Colonic mucosa (tissue), 4 donors: ENCODE data around the gene SUPV3L1. TPM values are rescaled to one million over a fixed set of nuclear protein-coding genes. Genes with fewer than 3 reads are reported as not detected.

Source experiments
- DNase-seq: peaks from one replicate; pipeline ENCODE4 v3.0.0-alpha.2; 2020
- H3K27ac ChIP-seq: fragments of 200-600 bp; one replicate; pipeline ENCODE4 v1.8.0; 2021
- H3K27me3 ChIP-seq: fragments of 200-600 bp; one replicate; pipeline ENCODE4 v1.8.0; 2021
- H3K36me3 ChIP-seq: fragments of 200-600 bp; one replicate; pipeline ENCODE4 v1.8.0; 2021
- H3K4me1 ChIP-seq: fragments of 200-600 bp; one replicate; pipeline ENCODE4 v1.8.0; 2021; ENCODE audit warnings: mild to moderate bottlenecking
- H3K4me3 ChIP-seq: fragments of 200-600 bp; one replicate; pipeline ENCODE4 v1.8.0; 2021
- H3K9ac ChIP-seq, 2 donors: one replicate each; pipeline ENCODE4 v1.7.0; 2013; ENCODE audit warnings: control low read depth in 2 of 2, low read depth in 2 of 2, low read length in 2 of 2
- H3K9me3 ChIP-seq: fragments of 200-600 bp; one replicate; pipeline ENCODE4 v1.8.0; 2021
- intact Hi-C: fragments of 100-400 bp; cut with DNase I; formaldehyde crosslinking; loops from one replicate; pipeline ENCODE4 v1.14.1; 2022
- total RNA-seq, 2 donors: library from RNA; stranded (reverse); fragmentation: NEBNext Ultra II Directional in 1 of 2; extraction: Animal tissue kit (Norgen Biotek cat#: 25700) in 1 of 2; gene quantifications; one replicate each; pipeline ENCODE4 v1.2.1, GENCODE V29; 2021
- TF ChIP-seq, protein P1 (sequence below): fragments of 200-600 bp; IDR thresholded peaks from one replicate; pipeline ENCODE4 v1.8.0; 2022; ENCODE audit warnings: antibody characterized with exemption, mild to moderate bottlenecking
- donor health status: healthy.
- donor health status: DM: no; HTN: no; CAD: no.
- donor health status: DM: no; HTN: no; CAD: no.

SUPV3L1 gene
- total RNA-seq, 2 donors from 2014 or later = 26.8 to 35.3 TPM

DNA sequence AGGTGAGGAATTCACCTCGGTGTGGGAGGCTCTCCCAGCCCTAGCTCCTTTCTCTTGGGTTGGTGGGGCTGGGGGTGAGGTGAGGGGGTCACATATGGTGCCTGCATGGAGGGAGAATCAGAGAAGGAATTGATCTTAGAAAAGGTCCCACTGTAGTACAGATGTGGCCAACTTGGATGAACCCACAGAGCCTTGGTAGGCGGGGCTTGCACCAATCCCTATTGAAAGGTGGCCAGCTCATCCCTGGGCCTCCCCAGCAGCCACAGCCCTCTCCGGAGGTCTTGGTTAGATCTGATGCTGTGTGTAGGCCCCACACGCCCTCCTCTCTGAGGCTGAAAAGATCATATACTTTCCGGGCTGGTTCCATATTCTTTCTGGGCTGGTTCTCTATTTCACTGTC lies 59.1 kb downstream of the SUPV3L1 start:
- no peaks in the 10 kb centered on the region for H3K27me3 ChIP-seq
- TF ChIP-seq, protein P1, sequence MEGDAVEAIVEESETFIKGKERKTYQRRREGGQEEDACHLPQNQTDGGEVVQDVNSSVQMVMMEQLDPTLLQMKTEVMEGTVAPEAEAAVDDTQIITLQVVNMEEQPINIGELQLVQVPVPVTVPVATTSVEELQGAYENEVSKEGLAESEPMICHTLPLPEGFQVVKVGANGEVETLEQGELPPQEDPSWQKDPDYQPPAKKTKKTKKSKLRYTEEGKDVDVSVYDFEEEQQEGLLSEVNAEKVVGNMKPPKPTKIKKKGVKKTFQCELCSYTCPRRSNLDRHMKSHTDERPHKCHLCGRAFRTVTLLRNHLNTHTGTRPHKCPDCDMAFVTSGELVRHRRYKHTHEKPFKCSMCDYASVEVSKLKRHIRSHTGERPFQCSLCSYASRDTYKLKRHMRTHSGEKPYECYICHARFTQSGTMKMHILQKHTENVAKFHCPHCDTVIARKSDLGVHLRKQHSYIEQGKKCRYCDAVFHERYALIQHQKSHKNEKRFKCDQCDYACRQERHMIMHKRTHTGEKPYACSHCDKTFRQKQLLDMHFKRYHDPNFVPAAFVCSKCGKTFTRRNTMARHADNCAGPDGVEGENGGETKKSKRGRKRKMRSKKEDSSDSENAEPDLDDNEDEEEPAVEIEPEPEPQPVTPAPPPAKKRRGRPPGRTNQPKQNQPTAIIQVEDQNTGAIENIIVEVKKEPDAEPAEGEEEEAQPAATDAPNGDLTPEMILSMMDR = no peak
- H3K4me3 ChIP-seq = no peak overlapping the region
- no peaks in the 10 kb centered on the region for H3K4me1 ChIP-seq
- H3K27ac ChIP-seq = no peak overlapping the region
- intact Hi-C loops = loop anchor here (2.0 to 10.0 kb wide), 4 partner anchors 76 to 396 kb away; partner anchors contain the start of gene FAM241B
- no peaks in the 10 kb centered on the region for H3K9me3 ChIP-seq
- H3K9ac ChIP-seq = no peak overlapping the region
- no peak for DNase-seq
- no peaks in the 10 kb centered on the region for H3K36me3 ChIP-seq

- no peak overlapping the region for H3K9ac ChIP-seq
- intact Hi-C loops = loop anchor here (2.0 to 10.0 kb wide), 4 partner anchors 75 to 395 kb away; partner anchors contain the start of gene FAM241B
- no peaks in the 10 kb centered on the region for H3K4me1 ChIP-seq
- no peak overlapping the region for H3K27ac ChIP-seq
- no peaks in the 10 kb centered on the region for H3K36me3 ChIP-seq
- no peaks in the 10 kb centered on the region for H3K9me3 ChIP-seq
- TF ChIP-seq, protein P1 = no peak
- no peak for DNase-seq
- no peak overlapping the region for H3K4me3 ChIP-seq
- no peaks in the 10 kb centered on the region for H3K27me3 ChIP-seq
Measured at GRCh38 chr10:69239816-69240434, 59.9 kb downstream of the SUPV3L1 start.

DNA sequence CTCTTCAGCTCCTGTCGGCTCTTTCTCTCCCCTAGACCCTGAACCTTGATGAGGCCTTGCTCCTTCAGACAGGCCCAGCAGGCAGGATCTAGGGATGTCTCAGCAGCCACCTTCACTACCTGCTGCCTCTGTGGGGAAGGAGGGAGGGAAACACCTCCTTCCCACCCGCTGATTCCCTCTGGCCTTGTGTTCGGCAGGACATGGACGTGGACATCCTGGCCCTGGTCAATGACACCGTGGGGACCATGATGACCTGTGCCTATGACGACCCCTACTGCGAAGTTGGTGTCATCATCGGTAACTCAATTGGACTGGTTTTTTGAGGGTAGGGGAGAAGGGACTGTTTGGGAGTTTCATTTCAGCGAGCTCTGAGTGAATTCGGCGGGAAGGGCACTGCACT lies 60.4 kb downstream of the SUPV3L1 start:
- intact Hi-C loops = no loop called here

DNA sequence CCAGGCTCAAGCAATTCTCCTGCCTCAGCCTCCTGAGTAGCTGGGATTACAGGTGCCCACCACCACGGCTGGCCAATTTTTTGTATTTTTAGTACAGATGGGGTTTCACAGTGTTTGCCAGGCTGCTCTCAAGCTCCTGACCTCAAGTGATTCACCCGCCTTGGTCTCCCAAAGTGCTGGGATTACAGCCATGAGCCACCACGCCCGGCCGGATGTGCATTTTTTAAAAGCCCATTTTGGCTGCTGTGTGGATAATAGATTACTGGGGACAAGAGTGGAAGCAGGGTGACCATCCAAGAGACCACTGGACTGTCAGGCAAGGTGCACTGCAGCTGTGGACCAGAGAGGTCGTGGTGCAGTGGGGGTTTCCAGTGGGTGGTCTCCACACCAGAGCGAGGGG lies 61.5 kb downstream of the SUPV3L1 start:
- no peaks in the 10 kb centered on the region for H3K27me3 ChIP-seq

More for the DNA sequence above, 60.4 kb downstream of the SUPV3L1 start:
- H3K36me3 ChIP-seq = no peaks in the 10 kb centered on the region
- TF ChIP-seq, protein P1 = no peak
- H3K27me3 ChIP-seq = no peaks in the 10 kb centered on the region
- no peak for DNase-seq
- H3K27ac ChIP-seq = no peak overlapping the region
- H3K4me1 ChIP-seq = no peaks in the 10 kb centered on the region
- no peak overlapping the region for H3K9ac ChIP-seq
- H3K4me3 ChIP-seq = no peak overlapping the region
- H3K9me3 ChIP-seq = no peaks in the 10 kb centered on the region

GRCh38 chr10:69242040-69242851 lies 62.2 kb downstream of the SUPV3L1 start:
- TF ChIP-seq, protein P1 = no peak
- Histone ChIP-seq H3K9me3 (no peaks in the 10 kb centered on the region), H3K4me1 (no peaks in the 10 kb centered on the region), H3K27ac (no peak overlapping the region), H3K27me3 (no peaks in the 10 kb centered on the region), H3K4me3 (no peak overlapping the region), H3K9ac (no peak overlapping the region), H3K36me3 (no peaks in the 10 kb centered on the region)
- intact Hi-C loops = no loop called here
- no peak for DNase-seq

More for the DNA sequence above, 61.5 kb downstream of the SUPV3L1 start:
- TF ChIP-seq, protein P1 = no peak
- H3K4me3 ChIP-seq = no peak overlapping the region
- H3K9me3 ChIP-seq = no peaks in the 10 kb centered on the region
- H3K36me3 ChIP-seq = no peaks in the 10 kb centered on the region
- H3K9ac ChIP-seq = no peak overlapping the region
- intact Hi-C loops = no loop called here
- no peak overlapping the region for H3K27ac ChIP-seq
- no peak for DNase-seq
- no peaks in the 10 kb centered on the region for H3K4me1 ChIP-seq
